Loucy (cell line): ENCODE results near the gene ATXN7L2.
A peak's percentile ranks its signal among the peaks of the same experiment; 100 is the strongest.

ENCODE experiments used
- H2AFZ ChIP-seq: fragments of 200-600 bp; sonication (generic); 2 replicates; pipeline ENCODE4 v1.6.0; 2016; ENCODE audit warnings: antibody characterized with exemption, mild to moderate bottlenecking, low read length, moderate library complexity
- H3F3A ChIP-seq: fragments of 200-600 bp; 2 replicates; pipeline ENCODE4 v1.6.0; 2016; ENCODE audit warnings: antibody characterized with exemption, low read depth, mild to moderate bottlenecking
- H3K27me3 ChIP-seq: fragments of 200-600 bp; sonication (generic); 2 replicates; pipeline ENCODE4 v1.6.1; 2014; ENCODE audit warnings: low read length, mild to moderate bottlenecking; ENCODE audit not compliant: insufficient read depth, poor library complexity, severe bottlenecking
- H3K36me3 ChIP-seq: fragments of 200-600 bp; sonication (generic); 2 replicates; pipeline ENCODE4 v1.6.1; 2016; ENCODE audit warnings: low read length; ENCODE audit not compliant: insufficient read depth
- H3K4me1 ChIP-seq: fragments of 200-600 bp; sonication (generic); 2 replicates; pipeline ENCODE4 v1.5.1; 2014; ENCODE audit warnings: low read length, mild to moderate bottlenecking; ENCODE audit not compliant: insufficient read depth, poor library complexity, severe bottlenecking
- H3K4me2 ChIP-seq: fragments of 200-600 bp; sonication (generic); 2 replicates; pipeline ENCODE4 v1.6.0; 2014; ENCODE audit warnings: antibody characterized with exemption, low read length, low read depth, mild to moderate bottlenecking; ENCODE audit not compliant: poor library complexity, severe bottlenecking
- H3K4me3 ChIP-seq: fragments of 200-600 bp; sonication (generic); 2 replicates; pipeline ENCODE4 v1.5.1; 2014; ENCODE audit warnings: low read length, mild to moderate bottlenecking, mixed read lengths; ENCODE audit not compliant: poor library complexity, severe bottlenecking
- H3K79me2 ChIP-seq: fragments of 200-600 bp; sonication (generic); 2 replicates; pipeline ENCODE4 v1.6.1; 2014; ENCODE audit warnings: low read length; ENCODE audit not compliant: insufficient read depth
- H3K9ac ChIP-seq: fragments of 200-600 bp; sonication (generic); 2 replicates; pipeline ENCODE4 v1.6.0; 2014; ENCODE audit warnings: mild to moderate bottlenecking, low read depth, low read length, moderate library complexity; ENCODE audit not compliant: poor library complexity, severe bottlenecking
- H3K9me2 ChIP-seq: fragments of 200-600 bp; sonication (generic); replicated peaks from 2 replicates; pipeline ENCODE4 v1.6.1; 2016; ENCODE audit warnings: low read depth, low read length, mixed read lengths
- H3K9me3 ChIP-seq: fragments of 200-600 bp; sonication (generic); 2 replicates; pipeline ENCODE4 v1.6.1; 2014; ENCODE audit warnings: mild to moderate bottlenecking, antibody characterized with exemption, low read length, low read depth; ENCODE audit not compliant: insufficient read depth
- H4K20me1 ChIP-seq: fragments of 200-600 bp; sonication (generic); 2 replicates; pipeline ENCODE4 v1.6.0; 2014; ENCODE audit warnings: antibody characterized with exemption, low read length, mild to moderate bottlenecking; ENCODE audit not compliant: insufficient read depth, poor library complexity, severe bottlenecking
- EZH2phosphoT487 ChIP-seq: fragments of 200-600 bp; IDR thresholded peaks from 2 replicates; pipeline ENCODE4 v1.6.1; 2018; ENCODE audit warnings: antibody characterized with exemption, mild to moderate bottlenecking, moderate library complexity, borderline replicate concordance
- TF ChIP-seq, protein P1 (sequence below): fragments of 200-600 bp; sonication (generic); conservative IDR thresholded peaks from 2 replicates; pipeline ENCODE4 v1.5.1; 2014; ENCODE audit warnings: mild to moderate bottlenecking, antibody characterized with exemption, low read length

The ATXN7L2 gene

DNA sequence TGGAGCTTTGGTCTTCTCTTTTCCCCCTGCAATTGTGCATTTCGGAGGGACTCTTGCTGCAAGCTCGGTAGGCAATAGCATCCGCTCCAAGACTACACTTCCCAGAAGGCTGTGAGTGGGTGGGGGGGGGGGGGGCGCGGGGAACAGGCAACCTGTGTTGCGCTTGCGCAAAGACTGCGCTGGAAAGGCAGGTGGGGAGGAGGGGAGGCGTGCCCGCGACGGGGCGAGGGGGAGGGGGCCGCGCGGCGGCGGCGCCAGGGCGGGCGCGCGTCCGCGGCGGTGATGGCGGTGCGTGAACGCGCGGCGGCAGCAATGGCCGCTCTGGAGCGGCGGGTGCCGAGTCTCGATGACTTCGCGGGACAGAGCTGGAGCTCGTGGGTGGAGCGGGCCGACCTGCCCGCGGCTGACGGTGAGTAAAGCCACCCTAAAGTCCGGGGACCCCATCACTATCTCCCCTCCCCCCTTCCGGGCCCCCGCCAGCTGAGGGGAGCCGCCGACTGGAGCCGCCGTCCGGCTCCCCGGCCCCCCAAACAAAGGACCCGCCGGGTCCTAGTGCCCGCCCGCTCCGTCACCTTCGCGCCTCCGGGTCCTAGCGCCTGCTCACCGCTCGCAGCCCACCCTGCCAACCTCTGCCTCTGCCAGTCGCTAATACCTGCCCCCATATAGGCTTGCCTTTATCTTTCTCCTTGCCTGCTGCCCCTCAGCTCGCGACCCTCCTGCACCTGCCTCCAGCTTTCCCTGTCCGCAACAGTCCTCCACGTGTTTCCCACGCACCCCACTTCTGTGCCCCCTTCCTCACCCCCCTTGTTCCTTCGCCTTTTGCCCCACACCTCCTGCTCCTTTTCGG is at the start of gene ATXN7L2:
ATXN7L2 (plus strand) TSS at position 234 of the 847 bp plus-strand sequence; CDS start at position 283, 49 bp downstream.
- H3K4me3 ChIP-seq = peak within 1 kb of the TSS; percentile 89
- peak within 1 kb of the TSS; percentile 75 for H3K9ac ChIP-seq
- peak within 1 kb of the TSS; percentile 97 for H2AFZ ChIP-seq
- no peaks in the 10 kb centered on the region for H3K9me3 ChIP-seq
- H3K4me1 ChIP-seq = peaks cover 23% of the 10 kb centered on the region
- H3F3A ChIP-seq = no peaks in the 10 kb centered on the region
- H4K20me1 ChIP-seq = no peaks in the 10 kb centered on the region
- H3K36me3 ChIP-seq = no peaks in the 10 kb centered on the region; the same call in 1 of the 2 replicates
- TF ChIP-seq, protein P1, sequence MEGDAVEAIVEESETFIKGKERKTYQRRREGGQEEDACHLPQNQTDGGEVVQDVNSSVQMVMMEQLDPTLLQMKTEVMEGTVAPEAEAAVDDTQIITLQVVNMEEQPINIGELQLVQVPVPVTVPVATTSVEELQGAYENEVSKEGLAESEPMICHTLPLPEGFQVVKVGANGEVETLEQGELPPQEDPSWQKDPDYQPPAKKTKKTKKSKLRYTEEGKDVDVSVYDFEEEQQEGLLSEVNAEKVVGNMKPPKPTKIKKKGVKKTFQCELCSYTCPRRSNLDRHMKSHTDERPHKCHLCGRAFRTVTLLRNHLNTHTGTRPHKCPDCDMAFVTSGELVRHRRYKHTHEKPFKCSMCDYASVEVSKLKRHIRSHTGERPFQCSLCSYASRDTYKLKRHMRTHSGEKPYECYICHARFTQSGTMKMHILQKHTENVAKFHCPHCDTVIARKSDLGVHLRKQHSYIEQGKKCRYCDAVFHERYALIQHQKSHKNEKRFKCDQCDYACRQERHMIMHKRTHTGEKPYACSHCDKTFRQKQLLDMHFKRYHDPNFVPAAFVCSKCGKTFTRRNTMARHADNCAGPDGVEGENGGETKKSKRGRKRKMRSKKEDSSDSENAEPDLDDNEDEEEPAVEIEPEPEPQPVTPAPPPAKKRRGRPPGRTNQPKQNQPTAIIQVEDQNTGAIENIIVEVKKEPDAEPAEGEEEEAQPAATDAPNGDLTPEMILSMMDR = no peak
- no peak for TF ChIP-seq EZH2phosphoT487
- H3K9me2 ChIP-seq = no peaks in the 10 kb centered on the region
- no peaks in the 10 kb centered on the region; the same call in 1 of the 2 replicates for H3K79me2 ChIP-seq
- H3K4me2 ChIP-seq = peak within 1 kb of the TSS; percentile 100
- H3K27me3 ChIP-seq = no peaks in the 10 kb centered on the region

DNA sequence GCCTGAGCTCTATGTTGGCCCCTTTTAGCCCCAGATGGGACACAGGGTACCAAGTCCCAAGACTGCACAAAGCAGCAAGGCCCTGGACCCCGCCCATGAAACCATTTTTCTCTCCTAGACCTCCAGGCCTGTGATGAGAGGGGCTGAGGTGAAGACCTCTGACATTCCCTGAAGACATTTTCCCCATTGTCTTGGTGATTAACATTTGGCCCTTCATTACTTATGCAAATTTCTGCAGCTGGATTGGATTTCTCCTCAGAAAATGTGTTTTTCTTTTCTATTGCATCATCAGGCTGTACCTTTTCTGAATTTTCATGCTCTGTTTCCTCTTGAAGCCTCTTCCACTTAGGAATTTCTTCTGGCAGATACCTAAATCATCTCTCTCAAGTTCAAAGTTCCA is 49.2 kb upstream of the ATXN7L2 start:
- H3K9me3 ChIP-seq = no peaks in the 10 kb centered on the region; the same call in 1 of the 2 replicates
- TF ChIP-seq EZH2phosphoT487 = no peak
- TF ChIP-seq, protein P1 = no peak
- H4K20me1 ChIP-seq = no peaks in the 10 kb centered on the region

DNA sequence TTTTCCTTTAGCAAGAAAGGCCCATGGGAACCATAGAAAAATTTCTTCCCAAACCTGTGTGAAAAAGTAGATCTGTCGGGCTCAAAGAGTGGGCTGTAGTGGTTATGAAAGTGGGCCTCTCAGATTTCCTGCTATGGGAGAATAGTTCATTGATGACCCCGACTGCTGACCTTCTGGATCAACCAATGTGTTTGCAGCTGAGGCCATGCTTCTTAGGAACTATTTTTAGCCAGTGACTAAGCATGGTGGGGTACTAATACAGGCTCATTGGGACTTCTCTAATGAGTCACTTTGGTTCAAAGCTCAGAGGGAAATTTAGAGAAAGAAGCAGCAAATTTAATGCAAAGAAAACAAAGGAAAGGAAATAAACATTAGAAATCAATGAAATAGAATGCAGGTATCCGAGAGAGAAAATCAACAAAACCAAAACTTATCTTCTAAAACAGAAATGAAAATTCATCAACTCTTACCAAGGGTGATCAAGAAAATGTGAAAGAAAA is 44.9 kb upstream of the ATXN7L2 start:
- H3K36me3 ChIP-seq = no peaks in the 10 kb centered on the region
- no peaks in the 10 kb centered on the region for H3K4me1 ChIP-seq
- no peak overlapping the region for H3K9ac ChIP-seq
- no peaks in the 10 kb centered on the region; the same call in 1 of the 2 replicates for H3K9me3 ChIP-seq
- peaks cover 14% of the 10 kb centered on the region for H3K27me3 ChIP-seq
- H3F3A ChIP-seq = no peaks in the 10 kb centered on the region
- no peaks in the 10 kb centered on the region for H4K20me1 ChIP-seq
- no peak overlapping the region for H3K4me3 ChIP-seq
- no peak for TF ChIP-seq EZH2phosphoT487
- TF ChIP-seq, protein P1 = no peak
- no peaks in the 10 kb centered on the region for H3K9me2 ChIP-seq
- no peak overlapping the region for H3K4me2 ChIP-seq
- no peak overlapping the region for H2AFZ ChIP-seq
- H3K79me2 ChIP-seq = no peaks in the 10 kb centered on the region

More for the DNA sequence above, 49.2 kb upstream of the ATXN7L2 start:
- Histone ChIP-seq H3K36me3 (no peaks in the 10 kb centered on the region), H3K9me2 (no peaks in the 10 kb centered on the region), H3K9ac (no peak overlapping the region), H3K4me2 (no peak overlapping the region), H3K4me3 (no peak overlapping the region), H3K27me3 (no peaks in the 10 kb centered on the region), H3F3A (no peaks in the 10 kb centered on the region), H3K4me1 (no peaks in the 10 kb centered on the region), H2AFZ (no peak overlapping the region), H3K79me2 (no peaks in the 10 kb centered on the region)
